ENCODE measurements around the gene EFHD2.

DNA sequence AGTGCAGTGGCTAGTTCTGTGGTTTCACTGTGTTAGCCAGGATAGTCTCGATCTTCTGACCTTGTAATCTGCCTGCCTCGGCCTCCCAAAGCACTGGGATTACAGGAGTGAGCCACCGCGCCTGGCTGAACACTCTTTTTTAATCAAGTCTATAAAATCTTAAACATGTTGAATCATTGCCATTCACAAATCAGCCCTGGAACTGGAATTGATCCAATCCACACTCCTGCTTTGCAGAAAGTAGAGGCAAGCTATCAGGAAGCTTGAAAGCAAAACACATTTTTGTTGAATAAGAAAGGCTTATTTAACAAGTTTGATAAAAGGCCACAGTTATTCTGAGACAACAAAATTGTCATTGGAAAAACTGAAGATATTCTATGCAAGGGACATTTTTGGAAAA lies 18.3 kb upstream of the EFHD2 start:
- TF ChIP-seq, protein P1, sequence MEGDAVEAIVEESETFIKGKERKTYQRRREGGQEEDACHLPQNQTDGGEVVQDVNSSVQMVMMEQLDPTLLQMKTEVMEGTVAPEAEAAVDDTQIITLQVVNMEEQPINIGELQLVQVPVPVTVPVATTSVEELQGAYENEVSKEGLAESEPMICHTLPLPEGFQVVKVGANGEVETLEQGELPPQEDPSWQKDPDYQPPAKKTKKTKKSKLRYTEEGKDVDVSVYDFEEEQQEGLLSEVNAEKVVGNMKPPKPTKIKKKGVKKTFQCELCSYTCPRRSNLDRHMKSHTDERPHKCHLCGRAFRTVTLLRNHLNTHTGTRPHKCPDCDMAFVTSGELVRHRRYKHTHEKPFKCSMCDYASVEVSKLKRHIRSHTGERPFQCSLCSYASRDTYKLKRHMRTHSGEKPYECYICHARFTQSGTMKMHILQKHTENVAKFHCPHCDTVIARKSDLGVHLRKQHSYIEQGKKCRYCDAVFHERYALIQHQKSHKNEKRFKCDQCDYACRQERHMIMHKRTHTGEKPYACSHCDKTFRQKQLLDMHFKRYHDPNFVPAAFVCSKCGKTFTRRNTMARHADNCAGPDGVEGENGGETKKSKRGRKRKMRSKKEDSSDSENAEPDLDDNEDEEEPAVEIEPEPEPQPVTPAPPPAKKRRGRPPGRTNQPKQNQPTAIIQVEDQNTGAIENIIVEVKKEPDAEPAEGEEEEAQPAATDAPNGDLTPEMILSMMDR (IDR thresholded peaks at IDR 0.05) = no peak
- TF ChIP-seq EZH2phosphoT487 (IDR thresholded peaks at IDR 0.05) = no peak
- no peak for TF ChIP-seq EZH2 (IDR thresholded peaks at IDR 0.05)
